Stimulated activated CD4-positive, alpha-beta T cell treated with anti-CD3 and anti-CD28 coated beads, Interleukin-1b, Interleukin-23, amount 100 ng/mL, for 48 hours (primary cell): ENCODE measurements around the gene RIPK3.
"Not testable (repeated sequence)": the region's sequence is repeated elsewhere in the genome, so short reads cannot be mapped to it uniquely, and the experiment has no call there.

ENCODE experiments used
- DNase-seq: peaks from one replicate; pipeline ENCODE4 v3.0.0-alpha.2; 2020

Gene RIPK3

GRCh38 chr14:24343795-24344660 is 4.2 kb upstream of the RIPK3 start:
- no peak for DNase-seq

GRCh38 chr14:24342889-24343288 is 3.1 kb upstream of the RIPK3 start:
- no peak for DNase-seq

GRCh38 chr14:24340606-24341005 is 815 bp upstream of the RIPK3 start:
- DNase-seq, result no peak

GRCh38 chr14:24338843-24339242 is 948 bp downstream of the RIPK3 start:
- DNase-seq, result no peak

- no peak for DNase-seq
Measured at GRCh38 chr14:24337824-24338175, 2.0 kb downstream of the RIPK3 start.

- DNase-seq, result no peak
Measured at GRCh38 chr14:24337144-24337823, 2.5 kb downstream of the RIPK3 start.

- DNase-seq, result no peak
Measured at GRCh38 chr14:24335461-24336171, 4.2 kb downstream of the RIPK3 start.

GRCh38 chr14:24334431-24335291 is 5.1 kb downstream of the RIPK3 start, which contains the start of gene ADCY4:
TSS of gene ADCY4 (minus strand) at chr14:24335071. CDS start at chr14:24334652, 419 bp downstream.
- no peak for DNase-seq

- peak; percentile 87 for DNase-seq
Measured at GRCh38 chr14:24332268-24332993, 7.4 kb downstream of the RIPK3 start.

- DNase-seq, result no peak
Measured at GRCh38 chr14:24331731-24332267, 8.0 kb downstream of the RIPK3 start.

GRCh38 chr14:24330973-24331674 is 8.7 kb downstream of the RIPK3 start:
- DNase-seq, result no peak

- DNase-seq, result peak; percentile 44
Measured at GRCh38 chr14:24329736-24330135, 10.1 kb downstream of the RIPK3 start.

GRCh38 chr14:24329073-24329663 is 10.6 kb downstream of the RIPK3 start:
- no peak for DNase-seq

- DNase-seq, result not testable (repeated sequence)
Measured at GRCh38 chr14:24327914-24328313, 11.9 kb downstream of the RIPK3 start.

- DNase-seq, result no peak
Measured at GRCh38 chr14:24327303-24327702, 12.5 kb downstream of the RIPK3 start.

GRCh38 chr14:24325963-24326362 is 13.8 kb downstream of the RIPK3 start:
- no peak for DNase-seq

- no peak for DNase-seq
Measured at GRCh38 chr14:24325041-24325530, 14.7 kb downstream of the RIPK3 start.

- no peak for DNase-seq
Measured at GRCh38 chr14:24324024-24324423, 15.8 kb downstream of the RIPK3 start.

- no peak for DNase-seq
Measured at GRCh38 chr14:24323341-24323740, 16.4 kb downstream of the RIPK3 start.

- no peak for DNase-seq
Measured at GRCh38 chr14:24322672-24323071, 17.1 kb downstream of the RIPK3 start.
